ENCODE results near the gene PDCD1. TPM values are rescaled to one million over a fixed set of nuclear protein-coding genes. Genes with fewer than 3 reads are reported as not detected.

PDCD1 gene
- total RNA-seq, 2 donors from 2014 or later: 0.21 to 0.35 TPM

DNA sequence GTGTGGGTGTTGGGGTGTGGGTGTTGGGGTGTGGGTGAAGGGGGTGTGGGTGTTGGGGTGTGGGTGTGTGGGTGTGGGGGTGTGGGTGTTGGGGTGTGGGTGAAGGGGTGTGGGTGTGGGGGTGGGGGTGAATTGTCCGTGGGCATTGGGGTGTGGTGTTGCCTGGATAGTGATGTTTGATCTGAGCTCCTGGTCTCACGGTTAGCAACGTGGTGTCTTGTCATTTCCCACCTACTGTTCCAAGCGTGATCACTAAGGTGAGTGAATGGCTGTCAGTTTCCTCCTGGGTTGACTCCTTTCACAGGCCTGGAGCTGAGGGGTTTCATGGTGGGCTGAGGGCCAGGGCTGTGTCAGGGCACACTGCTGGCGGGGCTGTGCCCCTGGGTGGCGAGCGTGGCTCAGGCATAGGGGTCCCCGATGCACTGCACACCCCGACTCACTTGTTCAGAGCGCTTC lies 38.1 kb upstream of the PDCD1 start:
- no peak overlapping the region for H3K9ac ChIP-seq (ENCODE audit: low read depth in 2 of 2, low read length in 2 of 2)
- TF ChIP-seq, protein P1, sequence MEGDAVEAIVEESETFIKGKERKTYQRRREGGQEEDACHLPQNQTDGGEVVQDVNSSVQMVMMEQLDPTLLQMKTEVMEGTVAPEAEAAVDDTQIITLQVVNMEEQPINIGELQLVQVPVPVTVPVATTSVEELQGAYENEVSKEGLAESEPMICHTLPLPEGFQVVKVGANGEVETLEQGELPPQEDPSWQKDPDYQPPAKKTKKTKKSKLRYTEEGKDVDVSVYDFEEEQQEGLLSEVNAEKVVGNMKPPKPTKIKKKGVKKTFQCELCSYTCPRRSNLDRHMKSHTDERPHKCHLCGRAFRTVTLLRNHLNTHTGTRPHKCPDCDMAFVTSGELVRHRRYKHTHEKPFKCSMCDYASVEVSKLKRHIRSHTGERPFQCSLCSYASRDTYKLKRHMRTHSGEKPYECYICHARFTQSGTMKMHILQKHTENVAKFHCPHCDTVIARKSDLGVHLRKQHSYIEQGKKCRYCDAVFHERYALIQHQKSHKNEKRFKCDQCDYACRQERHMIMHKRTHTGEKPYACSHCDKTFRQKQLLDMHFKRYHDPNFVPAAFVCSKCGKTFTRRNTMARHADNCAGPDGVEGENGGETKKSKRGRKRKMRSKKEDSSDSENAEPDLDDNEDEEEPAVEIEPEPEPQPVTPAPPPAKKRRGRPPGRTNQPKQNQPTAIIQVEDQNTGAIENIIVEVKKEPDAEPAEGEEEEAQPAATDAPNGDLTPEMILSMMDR (IDR thresholded peaks at IDR 0.05): no peak
- H3K4me1 ChIP-seq: no peaks in the 10 kb centered on the region

DNA sequence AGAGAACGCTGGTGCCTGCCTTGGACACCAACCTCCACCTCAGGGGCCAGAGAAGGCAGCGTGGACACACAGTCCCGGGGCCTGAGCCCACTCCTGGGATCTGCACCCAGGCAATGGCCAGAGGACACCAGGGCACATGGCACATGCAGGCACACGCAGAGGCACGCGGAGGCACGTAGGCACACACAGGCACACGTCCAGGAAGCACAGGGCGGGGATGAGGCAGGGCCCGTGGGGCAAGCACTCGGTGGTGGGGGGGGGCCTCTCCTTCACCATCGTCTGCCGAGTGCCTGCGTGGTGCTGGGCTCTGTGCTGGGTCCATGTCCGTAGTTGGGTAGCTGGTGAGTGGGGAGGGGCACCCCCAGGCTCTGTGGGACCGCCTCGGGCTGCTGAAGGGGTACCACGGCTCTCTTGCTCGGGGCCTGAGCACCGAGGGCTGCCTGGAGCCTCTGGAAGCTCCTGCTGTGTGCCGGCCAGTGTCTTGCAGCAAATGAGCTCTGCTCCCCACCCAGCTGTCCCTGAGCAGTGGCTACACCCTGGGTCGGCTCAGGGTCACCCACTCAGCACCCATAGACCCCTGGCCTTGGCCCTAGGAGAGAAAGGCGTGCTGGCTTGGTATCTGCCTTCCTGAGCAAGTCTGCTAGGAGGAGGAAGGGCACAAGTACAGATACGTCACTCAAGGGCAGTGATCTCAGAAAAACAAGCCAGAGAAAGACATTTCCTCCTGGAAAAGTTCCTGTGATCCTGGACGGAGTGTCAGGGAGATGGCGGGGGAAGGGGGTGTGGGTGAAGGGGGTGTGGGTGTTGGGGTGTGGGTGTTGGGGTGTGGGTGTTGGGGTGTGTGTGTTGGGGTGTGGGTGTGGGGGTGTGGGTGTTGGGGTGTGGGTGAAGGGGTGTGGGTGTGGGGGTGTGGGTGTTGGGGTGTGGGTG lies 37.3 kb upstream of the PDCD1 start:
- Histone ChIP-seq H3K4me3 (no peak overlapping the region), H3K27ac (no peak overlapping the region), H3K36me3 (no peaks in the 10 kb centered on the region), H3K9ac (ENCODE audit: low read depth in 2 of 2, low read length in 2 of 2) (no peak overlapping the region), H3K4me1 (no peaks in the 10 kb centered on the region), H3K9me3 (no peaks in the 10 kb centered on the region), H3K27me3 (no peaks in the 10 kb centered on the region)
- no peak for DNase-seq
- TF ChIP-seq, protein P1 (IDR thresholded peaks at IDR 0.05): no peak
- intact Hi-C loops (cut with DNase I): no loop called here

More for the DNA sequence above, 38.1 kb upstream of the PDCD1 start:
- Histone ChIP-seq H3K27ac (no peak overlapping the region), H3K36me3 (no peaks in the 10 kb centered on the region), H3K9me3 (no peaks in the 10 kb centered on the region), H3K4me3 (no peak overlapping the region), H3K27me3 (no peaks in the 10 kb centered on the region)
- DNase-seq: no peak
- intact Hi-C loops (cut with DNase I): no loop called here

DNA sequence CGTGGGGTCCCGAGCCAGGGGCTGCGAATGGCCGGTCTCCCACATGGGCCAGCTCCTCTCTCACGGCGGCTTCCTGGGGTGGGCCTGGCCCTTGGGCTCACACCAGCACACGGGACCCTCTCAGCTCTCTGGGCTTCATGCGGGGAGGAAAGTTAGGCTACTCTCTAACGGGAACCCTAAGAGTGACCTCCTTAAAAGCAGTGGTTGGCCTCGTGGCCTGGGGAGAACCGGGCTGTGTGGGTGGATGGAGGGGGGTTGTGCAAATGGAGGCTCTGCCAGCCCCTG lies 36.7 kb upstream of the PDCD1 start:
- H3K4me1 ChIP-seq: no peaks in the 10 kb centered on the region
- no peak for DNase-seq
- no peaks in the 10 kb centered on the region for H3K36me3 ChIP-seq
- H3K27me3 ChIP-seq: no peaks in the 10 kb centered on the region
- TF ChIP-seq, protein P1 (IDR thresholded peaks at IDR 0.05): no peak
- no peak overlapping the region for H3K4me3 ChIP-seq
- intact Hi-C loops (cut with DNase I): no loop called here
- H3K9me3 ChIP-seq: no peaks in the 10 kb centered on the region
- H3K9ac ChIP-seq (ENCODE audit: low read depth in 2 of 2, low read length in 2 of 2): no peak overlapping the region
- no peak overlapping the region for H3K27ac ChIP-seq

DNA sequence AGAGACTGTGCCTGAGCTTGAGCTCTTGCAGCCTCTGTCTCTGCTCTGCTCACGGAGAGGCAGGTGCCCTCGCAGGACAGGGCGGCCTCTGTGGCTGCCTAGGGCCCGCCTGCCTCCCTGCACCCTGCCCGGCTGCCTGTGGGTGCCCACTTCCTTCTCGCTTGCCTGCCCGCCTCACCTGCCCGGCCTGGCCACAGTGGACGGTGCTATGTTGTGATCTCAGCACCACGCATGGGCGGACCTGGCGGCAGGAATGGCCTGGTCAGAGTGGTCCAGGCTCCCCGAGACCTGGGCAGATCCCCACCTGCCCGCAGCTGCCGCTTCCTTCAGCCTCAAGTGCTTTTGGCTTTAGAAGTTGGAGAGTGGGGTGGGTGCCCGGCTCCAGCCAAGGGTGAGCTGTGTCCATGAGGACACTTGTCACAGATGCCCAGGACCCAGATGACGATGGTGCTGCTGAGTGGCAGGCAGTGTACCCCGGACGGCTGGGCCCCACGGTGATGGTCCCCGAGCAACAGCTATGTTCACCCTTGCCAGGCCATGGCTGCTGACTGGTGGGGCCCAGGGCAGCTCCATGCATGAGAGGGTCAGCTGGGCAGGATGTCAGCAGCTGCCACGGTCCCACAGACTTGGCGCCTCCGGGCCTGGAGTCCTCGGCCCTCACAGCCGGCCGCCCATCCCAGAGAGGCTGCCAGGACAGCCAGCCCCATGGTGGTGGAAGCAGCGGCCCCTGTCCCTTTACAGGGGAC lies 36.2 kb upstream of the PDCD1 start:
- H3K9me3 ChIP-seq: no peaks in the 10 kb centered on the region
- no peak overlapping the region for H3K4me3 ChIP-seq
- H3K36me3 ChIP-seq: no peaks in the 10 kb centered on the region
- H3K9ac ChIP-seq (ENCODE audit: low read depth in 2 of 2, low read length in 2 of 2): no peak overlapping the region
- H3K4me1 ChIP-seq: no peaks in the 10 kb centered on the region
- intact Hi-C loops (cut with DNase I): no loop called here
- DNase-seq: no peak
- H3K27ac ChIP-seq: no peak overlapping the region
- TF ChIP-seq, protein P1 (IDR thresholded peaks at IDR 0.05): no peak
- H3K27me3 ChIP-seq: no peaks in the 10 kb centered on the region

DNA sequence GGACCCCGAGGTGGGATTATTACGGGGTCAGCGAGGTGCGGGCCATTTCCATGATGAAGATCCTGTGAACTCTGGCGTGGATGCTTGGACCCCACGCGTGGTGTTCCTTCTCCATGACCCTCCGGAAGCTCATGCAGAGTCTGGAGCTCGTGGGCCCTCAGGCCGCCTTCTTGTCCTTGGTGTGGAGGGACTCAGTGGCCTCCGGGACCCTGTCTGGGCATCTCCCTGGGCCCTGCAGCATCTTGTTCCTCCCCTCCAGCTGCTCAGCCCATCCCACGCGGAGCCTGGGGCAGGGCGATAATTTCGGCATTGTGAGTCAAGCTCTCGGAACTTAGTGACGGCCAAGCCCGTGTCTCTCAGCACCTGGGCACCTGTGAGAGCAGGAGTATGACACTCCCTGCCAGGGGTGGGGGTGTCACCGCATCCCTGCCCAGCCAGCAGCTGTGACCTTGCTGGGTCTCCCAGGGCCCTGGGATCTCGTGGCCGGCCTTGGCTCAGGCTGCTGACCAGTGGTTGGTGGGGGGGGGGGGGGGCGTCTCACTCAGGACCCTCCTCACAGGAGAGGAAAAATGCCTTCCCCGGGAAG lies 35.5 kb upstream of the PDCD1 start:
- H3K27ac ChIP-seq: no peak overlapping the region
- no peaks in the 10 kb centered on the region for H3K36me3 ChIP-seq
- intact Hi-C loops (cut with DNase I): no loop called here
- H3K9me3 ChIP-seq: no peaks in the 10 kb centered on the region
- TF ChIP-seq, protein P1 (IDR thresholded peaks at IDR 0.05): no peak
- no peak for DNase-seq
- no peaks in the 10 kb centered on the region for H3K27me3 ChIP-seq
- H3K4me1 ChIP-seq: no peaks in the 10 kb centered on the region
- no peak overlapping the region for H3K4me3 ChIP-seq
- no peak overlapping the region for H3K9ac ChIP-seq (ENCODE audit: low read depth in 2 of 2, low read length in 2 of 2)
